GM08714 (cell line): Measurements from ENCODE around the gene TMEM132C.
"Not testable (repeated sequence)": the region's sequence is repeated elsewhere in the genome, so short reads cannot be mapped to it uniquely, and the experiment has no call there.

Experiments used
- H3K4me3 ChIP-seq: fragments of 200-500 bp; sonication (Bioruptor generic); 2 replicates; pipeline ENCODE4 v1.5.1; 2014; ENCODE audit warnings: mild to moderate bottlenecking, low read length, inconsistent platforms
- ZNF274 ChIP-seq: IDR thresholded peaks from 2 replicates; pipeline ENCODE4 v1.6.1; 2012; ENCODE audit warnings: mild to moderate bottlenecking, low read depth, low read length

The TMEM132C gene

GRCh38 chr12:128587918-128588317 lies 320.9 kb downstream of the TMEM132C start:
- no peak for TF ChIP-seq ZNF274
- H3K4me3 ChIP-seq, result no peak overlapping the region

GRCh38 chr12:128592220-128592744 lies 325.3 kb downstream of the TMEM132C start:
- no peak for TF ChIP-seq ZNF274
- H3K4me3 ChIP-seq, result no peak overlapping the region

GRCh38 chr12:128594521-128594920 lies 327.6 kb downstream of the TMEM132C start:
- H3K4me3 ChIP-seq, result no peak overlapping the region
- TF ChIP-seq ZNF274, result no peak

GRCh38 chr12:128595609-128596008 lies 328.6 kb downstream of the TMEM132C start:
- TF ChIP-seq ZNF274, result no peak

GRCh38 chr12:128600886-128601285 lies 333.9 kb downstream of the TMEM132C start:
- no peak overlapping the region for H3K4me3 ChIP-seq
- no peak for TF ChIP-seq ZNF274

More at GRCh38 chr12:128595609-128596008, 328.6 kb downstream of the TMEM132C start:
- H3K4me3 ChIP-seq, result no peak overlapping the region

- no peak for TF ChIP-seq ZNF274
- no peak overlapping the region for H3K4me3 ChIP-seq
Measured at GRCh38 chr12:128603573-128604115, 336.7 kb downstream of the TMEM132C start.

GRCh38 chr12:128604219-128604618 lies 337.2 kb downstream of the TMEM132C start:
- not testable (repeated sequence) for H3K4me3 ChIP-seq

GRCh38 chr12:128606051-128606450 lies 339.1 kb downstream of the TMEM132C start:
- TF ChIP-seq ZNF274, result no peak
- no peak overlapping the region for H3K4me3 ChIP-seq

GRCh38 chr12:128606538-128606937 lies 339.6 kb downstream of the TMEM132C start:
- TF ChIP-seq ZNF274, result no peak
- H3K4me3 ChIP-seq, result no peak overlapping the region

- no peak for TF ChIP-seq ZNF274
- H3K4me3 ChIP-seq, result no peak overlapping the region
Measured at GRCh38 chr12:128606970-128607369, 340.0 kb downstream of the TMEM132C start.

- H3K4me3 ChIP-seq, result no peak overlapping the region
- TF ChIP-seq ZNF274, result no peak
Measured at GRCh38 chr12:128607641-128608040, 340.7 kb downstream of the TMEM132C start.

- TF ChIP-seq ZNF274, result no peak
- H3K4me3 ChIP-seq, result no peak overlapping the region
Measured at GRCh38 chr12:128609861-128610260, 342.9 kb downstream of the TMEM132C start.

- TF ChIP-seq ZNF274, result no peak
- no peak overlapping the region for H3K4me3 ChIP-seq
Measured at GRCh38 chr12:128611736-128612135, 344.8 kb downstream of the TMEM132C start.

GRCh38 chr12:128612150-128612850 lies 345.3 kb downstream of the TMEM132C start:
- TF ChIP-seq ZNF274, result no peak
- H3K4me3 ChIP-seq, result no peak overlapping the region

GRCh38 chr12:128613837-128614590 lies 347.0 kb downstream of the TMEM132C start:
- no peak for TF ChIP-seq ZNF274

More at GRCh38 chr12:128613837-128614590, 347.0 kb downstream of the TMEM132C start:
- H3K4me3 ChIP-seq, result no peak overlapping the region
